H1 (cell line): ENCODE measurements around the gene DNER. TPM values are rescaled to one million over a fixed set of nuclear protein-coding genes. Genes with fewer than 3 reads are reported as not detected.

Source experiments
- ATF3 ChIP-seq: IDR thresholded peaks from 2 replicates; pipeline ENCODE4 v1.6.1; 2011; ENCODE audit warnings: low read depth, mild to moderate bottlenecking, low read length; ENCODE audit not compliant: insufficient read depth
- CHD7 ChIP-seq: fragments of 300-600 bp; sonication (generic); IDR thresholded peaks from 2 replicates; pipeline ENCODE4 v1.7.1; 2012; ENCODE audit warnings: low read length, moderate library complexity, mild to moderate bottlenecking, inconsistent platforms; ENCODE audit not compliant: insufficient replicate concordance
- GTF2F1 ChIP-seq: IDR thresholded peaks from 2 replicates; pipeline ENCODE4 v1.6.1; 2012; ENCODE audit warnings: low read depth, low read length, improper control_type of control experiment, borderline replicate concordance
- MAFK ChIP-seq: IDR thresholded peaks from 2 replicates; pipeline ENCODE4 v1.6.1; 2012; ENCODE audit warnings: low read depth, mild to moderate bottlenecking, improper control_type of control experiment, low read length
- POLR2AphosphoS5 ChIP-seq: IDR thresholded peaks from 2 replicates; pipeline ENCODE4 v1.6.1; 2011; ENCODE audit warnings: low read depth, low read length
- SIRT6 ChIP-seq: IDR thresholded peaks from one replicate; pipeline ENCODE4 v1.7.1; 2012; ENCODE audit warnings: low read length, inconsistent platforms
- SP4 ChIP-seq: IDR thresholded peaks from 2 replicates; pipeline ENCODE4 v1.6.1; 2012; ENCODE audit warnings: low read length, inconsistent platforms
- TBP ChIP-seq: IDR thresholded peaks from 2 replicates; pipeline ENCODE4 v1.6.1; 2011; ENCODE audit warnings: low read depth, low read length, improper control_type of control experiment
- TEAD4 ChIP-seq: IDR thresholded peaks from 2 replicates; pipeline ENCODE4 v1.6.1; 2012; ENCODE audit warnings: low read depth, low read length, inconsistent platforms, mixed read lengths
- ZNF274 ChIP-seq: IDR thresholded peaks from 2 replicates; pipeline ENCODE4 v1.7.0; 2012; ENCODE audit warnings: low read length, borderline replicate concordance; ENCODE audit errors: extremely low read depth
- polyA plus RNA-seq, 7 experiments: library from polyadenylated mRNA; depleted of rRNA in 3 of 7; stranded (reverse) in 5 of 7; unstranded in 2 of 7; fragments of >200 nt in 5 of 7; fragments of 200-250 nt in 2 of 7; gene quantifications; 1 replicate in 5 of 7; 2 replicates in 1 of 7; 4 replicates in 1 of 7; pipeline versions ENCODE4 v1.2.1 to v1.2.3, GENCODE V29; 2011 to 2013; ENCODE audit warnings: missing spikeins in 2 of 7, mixed read lengths in 2 of 7
- total RNA-seq: library from RNA; stranded (reverse); fragmentation: NEBNext Ultra II Directional; extraction: Animal tissue kit (Norgen Biotek cat#: 25700); gene quantifications from 2 replicates; pipeline ENCODE4 v1.2.1, GENCODE V29; 2021
- TF ChIP-seq, protein P1 (sequence below): IDR thresholded peaks from 2 replicates; pipeline ENCODE4 v1.6.1; 2012; ENCODE audit warnings: low read length, inconsistent platforms

Gene DNER
- total and polyA plus RNA-seq, 2 of the 8 experiments (the other 6 are each of a cell fraction or from before 2014, with no cell fraction given) = 6.8 to 16.3 TPM

DNA sequence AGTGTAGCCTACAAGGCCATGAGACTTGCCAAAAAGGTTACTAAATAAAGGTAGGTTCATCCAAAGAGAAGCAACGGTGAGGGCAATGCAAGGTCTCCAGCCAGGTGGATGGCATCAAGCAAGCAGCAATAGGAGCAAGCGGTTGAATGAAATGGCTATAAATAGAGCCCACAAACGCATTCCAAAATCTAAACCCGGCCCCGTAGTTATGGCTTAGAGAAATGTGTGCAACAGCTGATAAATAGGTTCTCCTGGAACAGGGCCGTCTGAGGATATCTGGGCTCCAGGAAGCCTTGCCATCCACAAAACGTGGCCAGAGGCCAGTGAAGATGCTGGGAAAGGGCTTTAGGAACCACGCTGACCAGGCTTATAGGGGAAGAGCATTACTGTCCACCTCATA, 297.2 kb downstream of the DNER start (continued):
- TF ChIP-seq CHD7 (no peak), ATF3 (no peak), TBP (no peak), SP4 (no peak), GTF2F1 (no peak), POLR2AphosphoS5 (no peak), SIRT6 (no peak), TEAD4 (no peak), ZNF274 (no peak), MAFK (no peak)
- TF ChIP-seq, protein P1, sequence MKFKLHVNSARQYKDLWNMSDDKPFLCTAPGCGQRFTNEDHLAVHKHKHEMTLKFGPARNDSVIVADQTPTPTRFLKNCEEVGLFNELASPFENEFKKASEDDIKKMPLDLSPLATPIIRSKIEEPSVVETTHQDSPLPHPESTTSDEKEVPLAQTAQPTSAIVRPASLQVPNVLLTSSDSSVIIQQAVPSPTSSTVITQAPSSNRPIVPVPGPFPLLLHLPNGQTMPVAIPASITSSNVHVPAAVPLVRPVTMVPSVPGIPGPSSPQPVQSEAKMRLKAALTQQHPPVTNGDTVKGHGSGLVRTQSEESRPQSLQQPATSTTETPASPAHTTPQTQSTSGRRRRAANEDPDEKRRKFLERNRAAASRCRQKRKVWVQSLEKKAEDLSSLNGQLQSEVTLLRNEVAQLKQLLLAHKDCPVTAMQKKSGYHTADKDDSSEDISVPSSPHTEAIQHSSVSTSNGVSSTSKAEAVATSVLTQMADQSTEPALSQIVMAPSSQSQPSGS = no peak
